Measurements from ENCODE around the gene ZNF805.
"Not testable (repeated sequence)": the region's sequence is repeated elsewhere in the genome, so short reads cannot be mapped to it uniquely, and the experiment has no call there.

The ZNF805 gene

DNA sequence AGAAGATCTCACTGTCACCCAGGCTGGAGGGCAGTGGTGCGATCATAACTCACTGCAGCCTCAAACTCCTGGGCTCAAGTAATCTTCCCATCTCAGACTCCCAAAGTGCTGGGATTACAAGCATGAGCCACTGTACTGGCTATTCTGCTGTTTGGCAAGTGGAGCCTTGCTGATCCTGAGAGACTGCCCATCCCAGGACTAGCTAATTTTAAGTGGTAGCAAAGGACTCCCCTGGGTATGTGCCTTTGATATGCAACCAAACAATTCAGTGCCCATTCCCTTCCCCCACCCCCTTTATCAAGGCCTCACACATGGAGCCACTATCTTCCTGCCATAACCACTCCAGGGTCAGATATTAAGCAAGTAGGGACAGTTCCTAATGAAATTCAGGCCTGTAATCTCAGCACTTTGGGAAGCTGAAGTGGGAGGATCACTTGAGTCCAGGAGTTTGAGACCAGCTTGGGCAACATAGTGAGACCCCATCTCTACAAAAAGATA lies 22.9 kb downstream of the ZNF805 start:
- no peak for DNase-seq (ENCODE audit: low read depth)
- no peak overlapping the region for H3K4me3 ChIP-seq (ENCODE audit: low read depth, low read length)
- TF ChIP-seq, protein P1, sequence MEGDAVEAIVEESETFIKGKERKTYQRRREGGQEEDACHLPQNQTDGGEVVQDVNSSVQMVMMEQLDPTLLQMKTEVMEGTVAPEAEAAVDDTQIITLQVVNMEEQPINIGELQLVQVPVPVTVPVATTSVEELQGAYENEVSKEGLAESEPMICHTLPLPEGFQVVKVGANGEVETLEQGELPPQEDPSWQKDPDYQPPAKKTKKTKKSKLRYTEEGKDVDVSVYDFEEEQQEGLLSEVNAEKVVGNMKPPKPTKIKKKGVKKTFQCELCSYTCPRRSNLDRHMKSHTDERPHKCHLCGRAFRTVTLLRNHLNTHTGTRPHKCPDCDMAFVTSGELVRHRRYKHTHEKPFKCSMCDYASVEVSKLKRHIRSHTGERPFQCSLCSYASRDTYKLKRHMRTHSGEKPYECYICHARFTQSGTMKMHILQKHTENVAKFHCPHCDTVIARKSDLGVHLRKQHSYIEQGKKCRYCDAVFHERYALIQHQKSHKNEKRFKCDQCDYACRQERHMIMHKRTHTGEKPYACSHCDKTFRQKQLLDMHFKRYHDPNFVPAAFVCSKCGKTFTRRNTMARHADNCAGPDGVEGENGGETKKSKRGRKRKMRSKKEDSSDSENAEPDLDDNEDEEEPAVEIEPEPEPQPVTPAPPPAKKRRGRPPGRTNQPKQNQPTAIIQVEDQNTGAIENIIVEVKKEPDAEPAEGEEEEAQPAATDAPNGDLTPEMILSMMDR (conservative IDR thresholded peaks at IDR 0.05; ENCODE audit: low read depth, low read length), result no peak

- TF ChIP-seq, protein P1 (conservative IDR thresholded peaks at IDR 0.05; ENCODE audit: low read depth, low read length), result no peak
- DNase-seq (ENCODE audit: low read depth), result no peak
- H3K4me3 ChIP-seq (ENCODE audit: low read depth, low read length), result no peak overlapping the region
These were observed 26.9 kb downstream of the ZNF805 start for GRCh38 chr19:57267291-57267690.

- TF ChIP-seq, protein P1 (conservative IDR thresholded peaks at IDR 0.05; ENCODE audit: low read depth, low read length), result no peak
- DNase-seq (ENCODE audit: low read depth), result peak; percentile 85
- no peak overlapping the region for H3K4me3 ChIP-seq (ENCODE audit: low read depth, low read length)
These were observed 29.3 kb downstream of the ZNF805 start for GRCh38 chr19:57269515-57270250.

- TF ChIP-seq, protein P1 (conservative IDR thresholded peaks at IDR 0.05; ENCODE audit: low read depth, low read length), result no peak
- no peak overlapping the region for H3K4me3 ChIP-seq (ENCODE audit: low read depth, low read length)
- no peak for DNase-seq (ENCODE audit: low read depth)
These were observed 30.8 kb downstream of the ZNF805 start for GRCh38 chr19:57271280-57271679.

DNA sequence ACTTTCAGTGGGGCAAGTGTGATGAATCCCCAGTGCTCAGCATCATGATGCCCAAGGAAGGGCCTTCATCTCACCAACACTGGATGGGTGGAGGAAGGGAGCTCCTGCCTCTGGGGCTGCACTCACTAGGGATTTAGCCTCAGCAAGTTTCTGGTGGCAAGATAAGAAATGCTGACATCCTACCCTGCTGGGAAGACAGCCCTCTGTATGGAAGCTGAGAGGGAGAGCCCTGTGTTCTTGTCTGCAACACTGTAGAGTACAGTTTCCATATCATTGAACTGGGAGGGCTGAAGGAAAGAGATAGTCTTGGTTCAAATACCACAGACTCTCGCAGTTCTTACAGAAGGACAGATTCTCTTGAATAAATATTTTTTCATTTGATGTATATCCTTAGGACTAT lies 32.6 kb downstream of the ZNF805 start:
- TF ChIP-seq, protein P1 (conservative IDR thresholded peaks at IDR 0.05; ENCODE audit: low read depth, low read length), result no peak
- no peak for DNase-seq (ENCODE audit: low read depth)
- H3K4me3 ChIP-seq (ENCODE audit: low read depth, low read length), result no peak overlapping the region

GRCh38 chr19:57276430-57276829 lies 36.0 kb downstream of the ZNF805 start:
- TF ChIP-seq, protein P1 (conservative IDR thresholded peaks at IDR 0.05; ENCODE audit: low read depth, low read length), result no peak
- DNase-seq (ENCODE audit: low read depth), result no peak
- H3K4me3 ChIP-seq (ENCODE audit: low read depth, low read length), result no peak overlapping the region

GRCh38 chr19:57278481-57278880 lies 38.0 kb downstream of the ZNF805 start:
- H3K4me3 ChIP-seq (ENCODE audit: low read depth, low read length), result not testable (repeated sequence)
- peak; percentile 60 for DNase-seq (ENCODE audit: low read depth)
